HEK293T (cell line): ENCODE data around the gene LYPD5.

ENCODE experiments used
- CTBP1 ChIP-seq: fragments of 450-650 bp; IDR thresholded peaks from 2 replicates; pipeline ENCODE4 v1.6.1; 2016; ENCODE audit warnings: borderline replicate concordance
- HDGF ChIP-seq: fragments of 450-650 bp; IDR thresholded peaks from 2 replicates; pipeline ENCODE4 v1.6.1; 2017; ENCODE audit warnings: antibody characterized with exemption, borderline replicate concordance
- LEF1 ChIP-seq: fragments of 450-650 bp; IDR thresholded peaks from 2 replicates; pipeline ENCODE4 v1.6.1; 2017; ENCODE audit warnings: mild to moderate bottlenecking, borderline replicate concordance
- SP1 ChIP-seq: fragments of 450-650 bp; IDR thresholded peaks from 2 replicates; pipeline ENCODE4 v1.6.1; 2017

DNA sequence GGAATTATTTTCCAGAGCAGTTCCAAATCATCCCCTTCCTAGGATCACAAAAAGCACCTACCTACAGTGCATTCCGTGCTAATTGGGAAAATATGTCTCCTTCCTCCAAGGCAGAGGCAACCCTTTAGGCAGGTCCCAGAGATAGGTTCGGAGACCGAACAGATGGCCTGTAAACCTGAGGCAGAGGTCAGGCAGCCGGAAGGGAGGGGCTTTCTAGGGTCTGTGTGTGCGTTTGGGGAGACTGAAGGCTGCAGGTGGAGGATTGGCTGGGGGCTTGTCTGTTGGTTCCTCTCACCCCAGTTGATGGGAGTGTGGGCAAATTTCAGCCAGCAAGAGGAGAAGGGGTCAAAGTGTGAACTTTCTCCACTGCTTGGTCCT is 28.5 kb downstream of the LYPD5 start:
- TF ChIP-seq CTBP1: no peak
- TF ChIP-seq SP1: no peak
- no peak for TF ChIP-seq HDGF
- TF ChIP-seq LEF1: no peak
